Thyroid gland (tissue), 4 donors: Measurements from ENCODE around the gene NFYA. TPM values are rescaled to one million over a fixed set of nuclear protein-coding genes. Genes with fewer than 3 reads are reported as not detected.

ENCODE experiments used
- DNase-seq, 2 donors: peaks; one replicate each; pipeline ENCODE4 v3.0.0-alpha.2; 2019
- H3K27ac ChIP-seq, 3 donors: fragments of 200-600 bp; sonication (generic); 1 replicate in 2 of 3; 2 replicates in 1 of 3; pipeline ENCODE4 v1.5.1; 2016 to 2019; ENCODE audit warnings: mild to moderate bottlenecking in 1 of 3, moderate library complexity in 1 of 3
- H3K27me3 ChIP-seq: fragments of 200-600 bp; sonication (generic); one replicate; pipeline ENCODE4 v1.5.1; 2019
- H3K36me3 ChIP-seq, 2 donors: fragments of 200-600 bp; sonication (generic); one replicate each; pipeline ENCODE4 v1.5.1; 2016 to 2019
- H3K4me1 ChIP-seq, 2 donors: fragments of 200-600 bp; sonication (generic); one replicate each; pipeline ENCODE4 v1.5.1; 2017 to 2019
- H3K4me3 ChIP-seq, 3 donors: fragments of 200-600 bp; sonication (generic); replicated peaks in 1 of 3; 1 replicate in 2 of 3; 2 replicates in 1 of 3; pipeline ENCODE4 v1.5.1; 2016; ENCODE audit warnings: mild to moderate bottlenecking in 1 of 3
- H3K9me3 ChIP-seq: fragments of 200-600 bp; sonication (generic); one replicate; pipeline ENCODE4 v1.5.1; 2017
- CTCF ChIP-seq, 6 experiments: fragments of 200-600 bp in 3 of 6; fragments of 450-650 bp in 3 of 6; sonication (generic) in 3 of 6; IDR thresholded peaks; one replicate each; pipeline ENCODE4 v1.5.1; 2016 to 2019; ENCODE audit warnings: antibody characterized with exemption in 6 of 6, mild to moderate bottlenecking in 2 of 6, inconsistent platforms in 1 of 6, moderate library complexity in 1 of 6
- POLR2A ChIP-seq, 2 donors: fragments of 450-650 bp; IDR thresholded peaks; one replicate each; pipeline ENCODE4 v1.6.1; 2017; ENCODE audit warnings: antibody characterized with exemption in 2 of 2, mild to moderate bottlenecking in 2 of 2, moderate library complexity in 1 of 2
- WGBS, 2 donors: methylation state at CpG; one replicate each; pipeline ENCODE4 v1.1.5; 2017; 5-methylcytosine and 5-hydroxymethylcytosine counted together
- intact Hi-C: fragments of 100-400 bp; cut with DNase I; formaldehyde crosslinking; loops from one replicate; pipeline ENCODE4 v1.15.1; 2023
- total RNA-seq, 4 donors: library from RNA; depleted of rRNA; stranded (reverse); fragments of >200 nt; gene quantifications; one replicate each; pipeline ENCODE4 v1.2.3, GENCODE V29; 2016

Gene NFYA
- total RNA-seq, 4 donors from 2014 or later: 31.8 to 40.3 (median 36.0) TPM

- Histone ChIP-seq H3K27ac (no peak overlapping the region), H3K4me1 (peaks cover 5 to 14% of the 10 kb centered on the region in 2 donors), H3K4me3 (no peak overlapping the region), H3K27me3 (no peaks in the 10 kb centered on the region), H3K9me3 (no peaks in the 10 kb centered on the region), H3K36me3 (no peaks in the 10 kb centered on the region)
- TF ChIP-seq POLR2A (IDR thresholded peaks at IDR 0.05) (no peak), CTCF (IDR thresholded peaks at IDR 0.05) (no peak)
- no peak for DNase-seq
- intact Hi-C loops: no loop called here
- WGBS, 2 donors: 84 to 86% methylated on average over 1 of the region's 1 CpG
Observed at GRCh38 chr6:41040940-41041536, 31.7 kb upstream of the NFYA start.

- Histone ChIP-seq H3K4me3 (no peak within 1 kb of the TSS), H3K27me3 (no peaks in the 10 kb centered on the region), H3K27ac (no peak within 1 kb of the TSS), H3K36me3 (no peaks in the 10 kb centered on the region), H3K9me3 (no peaks in the 10 kb centered on the region), H3K4me1 (peaks cover 5 to 14% of the 10 kb centered on the region in 2 donors)
- TF ChIP-seq POLR2A (IDR thresholded peaks at IDR 0.05) (no peak), CTCF (IDR thresholded peaks at IDR 0.05) (no peak)
- intact Hi-C loops: no loop called here
- no peak for DNase-seq
- whole genome bisulfite sequencing, 2 donors: 94 to 96% methylated on average over 10 of the region's 10 CpGs
Observed at GRCh38 chr6:41042226-41043055, 30.3 kb upstream of the NFYA start, which contains the start of gene TSPO2. TSPO2 (plus strand) TSS chr6:41042467; CDS start chr6:41042986, 519 bp downstream.

- Histone ChIP-seq H3K4me3 (no peak overlapping the region), H3K27me3 (no peaks in the 10 kb centered on the region), H3K9me3 (no peaks in the 10 kb centered on the region), H3K27ac (no peak overlapping the region), H3K4me1 (peaks cover 5 to 14% of the 10 kb centered on the region in 2 donors), H3K36me3 (no peaks in the 10 kb centered on the region)
- 96 to 99% methylated on average over 3 of the region's 3 CpGs for WGBS, 2 donors
- no peak for TF ChIP-seq POLR2A (IDR thresholded peaks at IDR 0.05)
- no peak for TF ChIP-seq CTCF (IDR thresholded peaks at IDR 0.05)
- intact Hi-C loops: no loop called here
- no peak for DNase-seq
Observed at GRCh38 chr6:41043151-41043550, 29.6 kb upstream of the NFYA start.

DNA sequence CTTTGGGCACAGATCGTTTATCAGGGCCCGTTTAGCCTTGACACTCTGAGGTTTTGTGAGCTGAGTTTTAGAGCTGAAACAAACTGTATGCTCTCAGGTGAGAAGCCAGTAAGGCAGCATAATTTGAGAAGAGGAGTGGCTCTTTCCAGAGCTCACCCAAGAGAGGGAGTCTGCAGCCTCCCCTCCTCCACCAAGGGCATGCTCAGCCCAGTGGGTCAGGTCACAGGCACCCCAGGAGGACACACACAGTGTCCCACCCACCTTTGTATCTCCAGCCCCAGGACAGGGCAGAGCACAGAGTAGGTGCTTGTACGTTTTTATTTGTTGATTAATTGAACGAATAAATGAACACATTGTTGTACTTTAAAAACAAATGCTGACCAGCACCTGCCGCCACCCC lies 27.1 kb upstream of the NFYA start:
- intact Hi-C loops: no loop called here
- no peak overlapping the region for H3K4me3 ChIP-seq
- TF ChIP-seq CTCF (IDR thresholded peaks at IDR 0.05): no peak
- no peak for TF ChIP-seq POLR2A (IDR thresholded peaks at IDR 0.05)

GRCh38 chr6:41046084-41046483 lies 26.7 kb upstream of the NFYA start:
- WGBS, 2 donors: 100% methylated on average over 1 of the region's 1 CpG
- TF ChIP-seq POLR2A (IDR thresholded peaks at IDR 0.05) (no peak), CTCF (IDR thresholded peaks at IDR 0.05) (no peak)

More for the DNA sequence above, 27.1 kb upstream of the NFYA start:
- DNase-seq: no peak
- WGBS, 2 donors: 64 to 74% methylated on average over 5 of the region's 5 CpGs
- Histone ChIP-seq H3K9me3 (no peaks in the 10 kb centered on the region), H3K4me1 (no peaks in the 10 kb centered on the region), H3K27ac (no peak overlapping the region), H3K27me3 (no peaks in the 10 kb centered on the region), H3K36me3 (no peaks in the 10 kb centered on the region)

More at GRCh38 chr6:41046084-41046483, 26.7 kb upstream of the NFYA start:
- Histone ChIP-seq H3K4me3 (no peak overlapping the region), H3K9me3 (no peaks in the 10 kb centered on the region), H3K4me1 (no peaks in the 10 kb centered on the region), H3K27me3 (no peaks in the 10 kb centered on the region), H3K27ac (no peak overlapping the region), H3K36me3 (no peaks in the 10 kb centered on the region)
- intact Hi-C loops: no loop called here
- no peak for DNase-seq
